GM12878 (cell line): ENCODE measurements around the gene AGAP1. TPM values are rescaled to one million over a fixed set of nuclear protein-coding genes. Genes with fewer than 3 reads are reported as not detected.

Experiments
- ATAC-seq: fragments of 200-7000 bp; cut with Tn5 transposase; 3 replicates; pipeline ENCODE4 v1.9.1; 2020; ENCODE audit warnings: mild to moderate bottlenecking, moderate library complexity
- BruUV-seq: library from RNA; stranded (reverse); fragments of 400-500 nt; replicated peaks from 2 replicates; lab custom pipeline; 2021; lab: Mats Ljungman, UMichigan
- CTCF ChIA-PET: fragments of 300-600 bp; sonication (Branson Sonifier 250); formaldehyde crosslinking; extraction: SDS; loops from one replicate; lab custom pipeline; 2021; ENCODE audit warnings: inconsistent platforms; lab: Yijun Ruan, JAX
- POLR2A ChIA-PET: fragments of 350-600 bp; formaldehyde crosslinking; extraction: SDS; loops from one replicate; lab custom pipeline; 2021; ENCODE audit warnings: inconsistent platforms; lab: Charles Lee
- RAD21 ChIA-PET: fragments of 300-600 bp; sonication (Branson Sonifier 250); formaldehyde crosslinking; loops from one replicate; lab custom pipeline; 2023; ENCODE audit warnings: antibody characterized with exemption; ENCODE audit not compliant: unreplicated experiment; lab: Charles Lee
- SMC1A ChIA-PET: fragments of 300-600 bp; sonication (Branson Sonifier 250); formaldehyde crosslinking; loops from one replicate; lab custom pipeline; 2023; ENCODE audit not compliant: unreplicated experiment, uncharacterized antibody; lab: Charles Lee
- DNase-seq: peaks from one replicate; pipeline ENCODE4 v3.0.0-alpha.2; 2011; ENCODE audit warnings: low read depth, low spot score
- FAIRE-seq: peaks from 3 replicates; lab custom pipeline; 2011; peaks lifted over from hg19 to GRCh38; lab: Jason Lieb, UNC
- H2AFZ ChIP-seq: 2 replicates; pipeline ENCODE4 v1.6.0; 2011; ENCODE audit warnings: low read depth, low read length, control low read depth; ENCODE audit not compliant: control insufficient read depth
- H3K27ac ChIP-seq: 2 replicates; pipeline ENCODE4 v1.5.1; 2011; ENCODE audit warnings: control low read depth; ENCODE audit not compliant: control insufficient read depth, insufficient read depth
- H3K27me3 ChIP-seq, 2 experiments: replicated peaks in 1 of 2; 2 replicates each; pipeline versions ENCODE4 v1.6.0 to v1.6.1; 2011; ENCODE audit warnings: low read length in 1 of 2; ENCODE audit not compliant: control insufficient read depth in 2 of 2, insufficient read depth in 2 of 2
- H3K36me3 ChIP-seq, 2 experiments: 2 replicates each; pipeline ENCODE4 v1.5.1; 2011; ENCODE audit warnings: low read length in 1 of 2; ENCODE audit not compliant: control insufficient read depth in 2 of 2, insufficient read depth in 2 of 2
- H3K4me1 ChIP-seq: 2 replicates; pipeline ENCODE4 v1.6.1; 2011; ENCODE audit warnings: mild to moderate bottlenecking, low read length, moderate library complexity, mixed read lengths; ENCODE audit not compliant: control insufficient read depth, insufficient read depth
- H3K4me2 ChIP-seq: 2 replicates; pipeline ENCODE4 v1.6.0; 2011; ENCODE audit warnings: control low read depth; ENCODE audit not compliant: control insufficient read depth, insufficient read depth
- H3K4me3 ChIP-seq: fragments of 200-600 bp; sonication (generic); 2 replicates; pipeline ENCODE4 v1.5.1; 2016
- H3K79me2 ChIP-seq: 2 replicates; pipeline ENCODE4 v1.6.0; 2011; ENCODE audit warnings: low read length; ENCODE audit not compliant: control insufficient read depth, insufficient read depth
- H3K9ac ChIP-seq: 2 replicates; pipeline ENCODE4 v1.8.0; 2011; ENCODE audit warnings: low read length, control low read depth, mixed read lengths; ENCODE audit not compliant: control insufficient read depth, insufficient read depth
- H3K9me3 ChIP-seq: replicated peaks from 3 replicates; pipeline ENCODE4 v1.5.1; 2011; ENCODE audit warnings: mild to moderate bottlenecking, low read length; ENCODE audit not compliant: control insufficient read depth, insufficient read depth
- H4K20me1 ChIP-seq: 2 replicates; pipeline ENCODE4 v1.6.0; 2011; ENCODE audit not compliant: control insufficient read depth, insufficient read depth
- BCL11A ChIP-seq: IDR thresholded peaks from 2 replicates; pipeline ENCODE4 v1.6.1; 2011; ENCODE audit warnings: low read depth, low read length
- CHD4 ChIP-seq: fragments of 200-600 bp; sonication (generic); IDR thresholded peaks from 2 replicates; pipeline ENCODE4 v1.6.1; 2016; ENCODE audit warnings: mild to moderate bottlenecking
- MTA2 ChIP-seq: fragments of 450-650 bp; IDR thresholded peaks from 2 replicates; pipeline ENCODE4 v1.6.1; 2016; ENCODE audit warnings: low read depth, mild to moderate bottlenecking, moderate library complexity
- MTA3 ChIP-seq: IDR thresholded peaks from 2 replicates; pipeline ENCODE4 v1.6.1; 2012; ENCODE audit warnings: low read length, inconsistent platforms, borderline replicate concordance
- NFXL1 ChIP-seq: fragments of 450-650 bp; IDR thresholded peaks from 2 replicates; pipeline ENCODE4 v1.6.1; 2017; ENCODE audit warnings: antibody characterized with exemption, mild to moderate bottlenecking, borderline replicate concordance
- RB1 ChIP-seq: fragments of 450-650 bp; formaldehyde crosslinking; IDR thresholded peaks from 2 replicates; pipeline ENCODE4 v1.6.1; 2017; ENCODE audit warnings: mild to moderate bottlenecking, borderline replicate concordance
- RCOR1 ChIP-seq: conservative IDR thresholded peaks from 2 replicates; pipeline ENCODE4 v1.6.1; 2012; ENCODE audit warnings: low read depth, low read length, improper control_type of control experiment
- SIN3A ChIP-seq: IDR thresholded peaks from 2 replicates; pipeline ENCODE4 v1.6.1; 2012; ENCODE audit warnings: low read depth, low read length, improper control_type of control experiment
- TCF7 ChIP-seq: IDR thresholded peaks from 2 replicates; pipeline ENCODE4 v1.6.1; 2014; ENCODE audit warnings: antibody characterized with exemption, borderline replicate concordance
- ZNF207 ChIP-seq: fragments of 450-650 bp; IDR thresholded peaks from 2 replicates; pipeline ENCODE4 v1.6.1; 2014; ENCODE audit warnings: antibody characterized with exemption, mild to moderate bottlenecking, borderline replicate concordance
- WGBS: methylation state at CpG from one replicate; pipeline ENCODE4 v1.1.6; 2016; ENCODE audit warnings: low lambda C conversion rate; ENCODE audit not compliant: insufficient replicate concordance, insufficient coverage; ENCODE audit errors: missing lambda C conversion rate; 5-methylcytosine and 5-hydroxymethylcytosine counted together
- in situ Hi-C: fragments of 300-500 bp; cut with MboI; formaldehyde crosslinking; loops from 9 replicates; pipeline ENCODE4 v1.14.3; 2018; ENCODE audit warnings: mixed read lengths
- intact Hi-C: fragments of 100-400 bp; cut with micrococcal nuclease; formaldehyde crosslinking; loops from one replicate; pipeline ENCODE4 v1.14.2; 2022; ENCODE audit not compliant: unreplicated experiment
- polyA plus RNA-seq, 11 experiments: library from polyadenylated mRNA; depleted of rRNA in 4 of 11; unstranded in 6 of 11; stranded (reverse) in 5 of 11; fragments of >200 nt; fragmentation: Nextera tagmentation in 4 of 11; fragmentation: Illumina TruSeq in 1 of 11; extraction: Ambion mirVana in 4 of 11; extraction: Trizol in 1 of 11; gene quantifications; 1 replicate in 1 of 11; 2 replicates in 10 of 11; pipeline versions ENCODE4 v1.2.1 to v1.2.3, GENCODE V29; 2011 to 2016; ENCODE audit warnings: inconsistent platforms in 2 of 11, missing spikeins in 2 of 11, low read depth in 1 of 11
- total RNA-seq, 4 experiments: library from RNA; depleted of rRNA in 3 of 4; stranded (reverse); fragments of >200 nt in 3 of 4; fragmentation: Illumina TruSeq in 1 of 4; extraction: Trizol in 1 of 4; gene quantifications; 2 replicates each; pipeline versions ENCODE4 v1.2.1 to v1.2.3, GENCODE V29; 2013 to 2021
- TF ChIP-seq, protein P1 (sequence below): fragments of 450-650 bp; IDR thresholded peaks from 2 replicates; pipeline ENCODE4 v1.6.1; 2016; ENCODE audit warnings: mild to moderate bottlenecking

Gene AGAP1
- total and polyA plus RNA-seq, 10 of the 15 experiments (the other 5 are each of a cell fraction or from before 2014, with no cell fraction given): 0.05 to 0.15 (median 0.06) TPM; not detected in 7

DNA sequence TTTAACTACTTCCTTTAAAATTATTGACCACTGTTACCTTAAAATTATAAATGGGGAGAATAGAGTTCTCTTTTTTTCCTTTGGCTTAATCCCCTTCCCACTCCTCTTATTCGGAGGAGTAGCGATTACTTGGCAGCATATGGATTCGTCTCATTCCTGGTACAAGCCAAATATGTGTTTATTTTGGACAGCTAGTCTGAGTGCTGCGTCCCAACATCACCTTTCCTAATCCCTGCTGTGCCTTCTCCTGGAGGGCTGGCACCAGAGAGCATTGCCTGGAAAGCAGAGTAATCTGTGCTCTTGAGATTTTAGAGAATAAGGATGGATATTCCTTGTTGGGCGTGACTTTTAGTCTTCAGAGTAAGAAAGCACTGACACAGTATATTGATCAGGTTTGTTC lies 185.6 kb downstream of the AGAP1 start:
- DNase-seq: no peak
- no peaks in the 10 kb centered on the region for H4K20me1 ChIP-seq
- POLR2A ChIA-PET: no interaction called here
- in situ Hi-C loops: no loop called here
- WGBS: 55% methylated on average over 5 of the region's 5 CpGs
- no peak overlapping the region for H3K4me3 ChIP-seq
- no peak for FAIRE-seq
- no TSS peak for BruUV-seq
- TF ChIP-seq RB1 (no peak), RCOR1 (no peak), TCF7 (no peak), SIN3A (no peak), MTA2 (no peak), BCL11A (no peak), NFXL1 (no peak), MTA3 (no peak), CHD4 (no peak), ZNF207 (no peak)
- TF ChIP-seq, protein P1, sequence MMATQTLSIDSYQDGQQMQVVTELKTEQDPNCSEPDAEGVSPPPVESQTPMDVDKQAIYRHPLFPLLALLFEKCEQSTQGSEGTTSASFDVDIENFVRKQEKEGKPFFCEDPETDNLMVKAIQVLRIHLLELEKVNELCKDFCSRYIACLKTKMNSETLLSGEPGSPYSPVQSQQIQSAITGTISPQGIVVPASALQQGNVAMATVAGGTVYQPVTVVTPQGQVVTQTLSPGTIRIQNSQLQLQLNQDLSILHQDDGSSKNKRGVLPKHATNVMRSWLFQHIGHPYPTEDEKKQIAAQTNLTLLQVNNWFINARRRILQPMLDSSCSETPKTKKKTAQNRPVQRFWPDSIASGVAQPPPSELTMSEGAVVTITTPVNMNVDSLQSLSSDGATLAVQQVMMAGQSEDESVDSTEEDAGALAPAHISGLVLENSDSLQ: no peak
- TF ChIP-seq, all 136 proteins: peak for 0
- H2AFZ ChIP-seq: no peak overlapping the region
- intact Hi-C loops: no loop called here
- H3K27me3 ChIP-seq: no peaks in the 10 kb centered on the region
- no peak for ATAC-seq
- no peak overlapping the region for H3K4me2 ChIP-seq
- H3K4me1 ChIP-seq: no peaks in the 10 kb centered on the region
- H3K9ac ChIP-seq: no peak overlapping the region
- ChIA-PET RAD21 (no interaction called here), CTCF (no interaction called here), SMC1A (no interaction called here)
- no peaks in the 10 kb centered on the region for H3K9me3 ChIP-seq
- H3K27ac ChIP-seq: no peak overlapping the region
- no peaks in the 10 kb centered on the region for H3K36me3 ChIP-seq
- no peaks in the 10 kb centered on the region for H3K79me2 ChIP-seq
